IPS-20b (cell line): ENCODE measurements around the gene MCUR1.

Experiments
- H3K27ac ChIP-seq: one replicate; pipeline ENCODE4 v1.5.1; 2013; ENCODE audit warnings: low read length
- H3K27me3 ChIP-seq: 2 replicates; pipeline ENCODE4 v1.6.1; 2013; ENCODE audit warnings: mild to moderate bottlenecking, low read length, inconsistent platforms; ENCODE audit not compliant: insufficient read depth
- H3K36me3 ChIP-seq: 2 replicates; pipeline ENCODE4 v1.6.1; 2013; ENCODE audit warnings: low read depth, mild to moderate bottlenecking, inconsistent platforms, low read length, moderate library complexity; ENCODE audit not compliant: insufficient read depth
- H3K4me1 ChIP-seq: 2 replicates; pipeline ENCODE4 v1.6.1; 2013; ENCODE audit warnings: mild to moderate bottlenecking, control low read depth, inconsistent platforms, low read length, moderate library complexity; ENCODE audit not compliant: insufficient read depth
- H3K4me3 ChIP-seq: 2 replicates; pipeline ENCODE4 v1.5.1; 2013; ENCODE audit warnings: mild to moderate bottlenecking, low read length, inconsistent platforms
- H3K9ac ChIP-seq: 2 replicates; pipeline ENCODE4 v1.6.1; 2013; ENCODE audit warnings: low read depth, mild to moderate bottlenecking, inconsistent platforms, low read length, moderate library complexity
- H3K9me3 ChIP-seq: 2 replicates; pipeline ENCODE4 v1.6.1; 2013; ENCODE audit warnings: mild to moderate bottlenecking, low read depth, low read length, inconsistent platforms; ENCODE audit not compliant: insufficient read depth

Gene MCUR1

DNA sequence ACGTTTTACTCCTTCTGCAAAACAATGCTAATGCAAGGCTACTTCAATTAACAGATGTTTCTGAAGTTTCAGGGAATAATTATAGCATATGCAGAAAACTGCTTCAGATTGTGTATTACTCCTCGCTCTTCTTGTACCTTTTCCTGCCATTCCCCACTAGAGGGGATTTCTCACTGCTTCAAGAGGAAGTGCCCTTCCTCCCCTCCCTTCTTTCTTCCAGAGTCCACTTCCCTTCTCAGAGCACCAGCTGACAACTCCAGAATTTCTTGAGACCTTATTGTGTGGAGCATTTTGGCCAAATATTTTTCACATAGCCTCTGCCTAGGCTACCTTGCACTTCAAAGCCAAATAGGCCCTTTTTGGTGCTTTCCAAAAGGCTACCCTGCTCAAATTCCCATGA lies 12.7 kb upstream of the MCUR1 start:
- Histone ChIP-seq H3K9ac (no peak overlapping the region), H3K4me3 (no peak overlapping the region), H3K9me3 (peaks cover 5% of the 10 kb centered on the region), H3K4me1 (no peaks in the 10 kb centered on the region), H3K27ac (no peak overlapping the region), H3K27me3 (no peaks in the 10 kb centered on the region), H3K36me3 (no peaks in the 10 kb centered on the region)

DNA sequence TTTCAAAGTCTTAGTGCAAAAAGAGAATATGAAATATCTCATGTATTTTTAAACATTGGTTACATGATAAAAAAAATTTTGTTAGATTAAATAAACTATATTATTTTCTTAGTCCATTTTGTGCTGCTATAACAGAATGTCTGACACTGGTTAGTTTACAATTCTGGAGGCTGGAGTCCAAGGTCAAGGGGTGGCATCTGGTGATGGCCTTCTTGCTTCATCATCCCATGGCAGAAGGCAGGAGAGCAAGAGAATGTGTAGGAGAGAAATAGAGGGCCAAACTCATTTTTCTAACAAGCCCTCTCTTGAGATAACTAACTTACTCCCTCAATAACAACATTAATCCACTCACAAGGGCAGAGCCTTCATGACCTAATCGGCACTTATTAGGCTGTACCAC lies 11.5 kb upstream of the MCUR1 start:
- Histone ChIP-seq H3K9ac (no peak overlapping the region), H3K27ac (no peak overlapping the region), H3K36me3 (no peaks in the 10 kb centered on the region), H3K27me3 (no peaks in the 10 kb centered on the region), H3K9me3 (peaks cover 5% of the 10 kb centered on the region), H3K4me3 (no peak overlapping the region), H3K4me1 (no peaks in the 10 kb centered on the region)

DNA sequence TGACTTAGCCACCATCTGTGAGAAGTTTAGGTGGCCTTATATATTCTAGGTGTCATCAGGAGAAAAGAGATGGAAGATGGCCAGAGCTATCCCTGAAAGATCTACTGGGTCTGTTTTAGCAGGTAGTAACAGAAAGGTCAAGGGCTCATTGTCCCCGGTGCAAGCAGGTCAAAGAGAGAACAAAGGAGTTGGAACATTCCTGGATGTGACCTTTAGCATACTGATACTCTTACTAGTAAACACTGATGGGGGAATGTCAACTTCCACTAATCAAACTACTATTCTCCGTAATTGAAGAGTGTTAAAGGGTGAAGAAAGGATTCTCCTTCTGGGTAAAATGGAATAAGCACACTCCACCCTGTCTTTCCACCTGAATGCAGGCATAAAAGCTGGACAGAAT lies 4.0 kb upstream of the MCUR1 start:
- no peak overlapping the region for H3K9ac ChIP-seq
- no peaks in the 10 kb centered on the region for H3K36me3 ChIP-seq
- H3K4me3 ChIP-seq = no peak overlapping the region
- H3K4me1 ChIP-seq = no peaks in the 10 kb centered on the region; the same call in 1 of the 2 replicates
- H3K9me3 ChIP-seq = no peaks in the 10 kb centered on the region
- H3K27me3 ChIP-seq = no peaks in the 10 kb centered on the region
- H3K27ac ChIP-seq = no peak overlapping the region

GRCh38 chr6:13814938-13815575 lies 700 bp upstream of the MCUR1 start:
- Histone ChIP-seq H3K27me3 (no peaks in the 10 kb centered on the region), H3K4me3 (peak overlapping the region; percentile 84), H3K36me3 (no peaks in the 10 kb centered on the region), H3K9me3 (no peaks in the 10 kb centered on the region), H3K27ac (peak overlapping the region; percentile 61), H3K4me1 (peaks cover 8% of the 10 kb centered on the region), H3K9ac (peak overlapping the region; percentile 83)

GRCh38 chr6:13813621-13814175 lies 659 bp downstream of the MCUR1 start:
- Histone ChIP-seq H3K27ac (peak overlapping the region; percentile 81), H3K9ac (peak overlapping the region; percentile 83; the same call in 1 of the 2 replicates), H3K4me1 (peaks cover 8% of the 10 kb centered on the region), H3K27me3 (no peaks in the 10 kb centered on the region), H3K9me3 (no peaks in the 10 kb centered on the region), H3K4me3 (peak overlapping the region; percentile 84), H3K36me3 (peaks cover 6% of the 10 kb centered on the region; the same call in 1 of the 2 replicates)

DNA sequence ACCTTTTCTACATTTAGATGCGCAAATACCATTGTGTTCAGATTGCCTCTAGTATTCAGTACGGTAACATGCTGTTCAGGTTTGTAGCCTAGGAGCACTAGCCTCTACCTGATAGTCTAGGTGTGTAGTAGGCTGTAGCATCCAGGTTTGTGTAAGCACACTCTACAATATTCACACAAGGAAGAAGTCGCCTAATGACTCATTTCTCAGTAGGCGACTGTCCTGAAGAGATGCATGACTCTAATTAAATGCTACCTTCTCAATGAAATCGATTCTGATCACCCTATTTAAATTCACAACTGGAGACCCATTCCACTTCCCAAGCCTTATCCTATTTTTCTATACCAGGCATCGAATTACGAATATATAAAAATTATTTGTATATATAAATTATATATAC lies 1.3 kb downstream of the MCUR1 start:
- no peak overlapping the region for H3K9ac ChIP-seq
- no peak overlapping the region for H3K27ac ChIP-seq
- H3K36me3 ChIP-seq = peaks cover 9% of the 10 kb centered on the region; the same call in 1 of the 2 replicates
- H3K9me3 ChIP-seq = no peaks in the 10 kb centered on the region
- peaks cover 8% of the 10 kb centered on the region for H3K4me1 ChIP-seq
- peak overlapping the region; percentile 84 for H3K4me3 ChIP-seq
- H3K27me3 ChIP-seq = no peaks in the 10 kb centered on the region

- H3K27me3 ChIP-seq = no peaks in the 10 kb centered on the region
- no peak overlapping the region for H3K9ac ChIP-seq
Measured at GRCh38 chr6:13812359-13812642, 2.1 kb downstream of the MCUR1 start.

GRCh38 chr6:13811627-13812358 lies 2.6 kb downstream of the MCUR1 start:
- Histone ChIP-seq H3K4me3 (peak overlapping the region; percentile 84; the same call in 1 of the 2 replicates), H3K27ac (no peak overlapping the region), H3K9ac (no peak overlapping the region), H3K4me1 (peaks cover 8% of the 10 kb centered on the region), H3K36me3 (peaks cover 12% of the 10 kb centered on the region; the same call in 1 of the 2 replicates), H3K9me3 (no peaks in the 10 kb centered on the region), H3K27me3 (no peaks in the 10 kb centered on the region)

More at GRCh38 chr6:13812359-13812642, 2.1 kb downstream of the MCUR1 start:
- peak overlapping the region; percentile 84; the same call in 1 of the 2 replicates for H3K4me3 ChIP-seq
- no peaks in the 10 kb centered on the region for H3K9me3 ChIP-seq
- H3K27ac ChIP-seq = no peak overlapping the region
- peaks cover 9% of the 10 kb centered on the region; the same call in 1 of the 2 replicates for H3K36me3 ChIP-seq
- H3K4me1 ChIP-seq = peaks cover 8% of the 10 kb centered on the region

DNA sequence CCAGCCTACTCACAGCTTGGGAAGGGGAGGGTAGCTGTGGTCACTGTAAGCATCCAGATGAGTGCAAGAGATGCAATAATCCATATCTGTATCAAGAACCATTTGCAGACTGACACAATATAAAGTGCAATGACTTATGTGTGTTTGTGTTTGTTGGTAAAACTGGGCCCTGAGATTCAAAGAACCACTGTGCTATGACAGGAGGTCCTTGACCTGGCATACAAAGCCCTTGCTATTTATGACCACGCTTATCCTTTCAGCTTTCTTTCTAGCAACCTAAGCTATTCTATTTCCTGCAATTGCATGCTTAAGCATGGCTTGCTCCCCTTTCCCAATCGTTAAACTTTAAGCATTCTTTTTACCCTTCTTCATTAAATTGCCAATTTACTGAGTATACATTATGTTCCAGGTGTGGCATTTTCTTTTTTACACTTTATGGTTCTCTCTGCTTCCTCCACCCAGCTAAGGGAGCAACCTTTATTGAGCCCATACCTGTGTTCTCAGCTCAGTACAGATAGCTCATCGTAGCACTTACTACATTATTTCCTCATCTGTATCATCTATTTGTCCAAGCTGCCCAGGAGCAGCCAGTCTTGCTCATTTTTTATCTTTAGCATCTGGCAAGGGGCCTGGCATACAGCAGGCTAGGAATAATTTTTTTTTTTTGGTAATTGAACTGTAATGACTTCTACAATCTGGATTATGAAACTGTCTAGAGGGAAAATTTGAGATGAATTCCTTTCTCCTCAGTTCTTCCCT lies 3.5 kb downstream of the MCUR1 start:
- no peak overlapping the region for H3K4me3 ChIP-seq
- H3K9me3 ChIP-seq = no peaks in the 10 kb centered on the region
- H3K27ac ChIP-seq = no peak overlapping the region
- no peak overlapping the region for H3K9ac ChIP-seq
- H3K27me3 ChIP-seq = no peaks in the 10 kb centered on the region
- peaks cover 8% of the 10 kb centered on the region for H3K4me1 ChIP-seq
- H3K36me3 ChIP-seq = peaks cover 21% of the 10 kb centered on the region

GRCh38 chr6:13808801-13809200 lies 5.6 kb downstream of the MCUR1 start:
- Histone ChIP-seq H3K4me3 (no peak overlapping the region), H3K4me1 (peaks cover 8% of the 10 kb centered on the region), H3K9me3 (no peaks in the 10 kb centered on the region), H3K27ac (no peak overlapping the region), H3K9ac (no peak overlapping the region), H3K27me3 (no peaks in the 10 kb centered on the region), H3K36me3 (peaks cover 33% of the 10 kb centered on the region)

DNA sequence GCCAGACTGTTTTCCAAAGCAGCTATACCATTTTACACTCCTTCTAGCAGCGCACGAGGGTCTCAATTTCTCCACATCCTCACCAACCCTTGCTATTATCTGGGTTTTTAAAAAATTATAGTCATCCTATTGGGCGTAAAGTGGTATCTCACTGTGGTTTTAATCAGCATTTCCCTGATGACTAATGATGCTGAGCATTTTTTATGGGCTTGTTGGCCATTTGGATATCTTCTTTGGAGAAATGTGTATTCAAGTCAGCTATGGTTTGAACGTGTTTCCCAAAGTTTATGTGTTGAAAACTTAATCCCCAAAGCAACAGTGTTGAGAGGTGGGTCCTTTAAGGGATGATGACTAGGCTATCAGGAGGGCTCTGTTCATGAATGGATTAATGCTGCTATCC lies 6.7 kb downstream of the MCUR1 start:
- Histone ChIP-seq H3K4me1 (peaks cover 7% of the 10 kb centered on the region), H3K9me3 (no peaks in the 10 kb centered on the region), H3K9ac (no peak overlapping the region), H3K27me3 (no peaks in the 10 kb centered on the region), H3K4me3 (no peak overlapping the region), H3K27ac (no peak overlapping the region), H3K36me3 (peaks cover 43% of the 10 kb centered on the region)
